GM21526 (cell line): ENCODE results near the gene OR5A2.
A peak's percentile ranks its signal among the peaks of the same experiment; 100 is the strongest.
"Not testable (repeated sequence)": the region's sequence is repeated elsewhere in the genome, so short reads cannot be mapped to it uniquely, and the experiment has no call there.

ENCODE experiments used
- ATAC-seq: cut with Tn5 transposase; IDR thresholded peaks from one replicate; pipeline ENCODE4 v1.9.1; 2021; ENCODE audit warnings: moderate library complexity; ENCODE audit not compliant: unreplicated experiment, low FRiP score

The OR5A2 gene, protein sequence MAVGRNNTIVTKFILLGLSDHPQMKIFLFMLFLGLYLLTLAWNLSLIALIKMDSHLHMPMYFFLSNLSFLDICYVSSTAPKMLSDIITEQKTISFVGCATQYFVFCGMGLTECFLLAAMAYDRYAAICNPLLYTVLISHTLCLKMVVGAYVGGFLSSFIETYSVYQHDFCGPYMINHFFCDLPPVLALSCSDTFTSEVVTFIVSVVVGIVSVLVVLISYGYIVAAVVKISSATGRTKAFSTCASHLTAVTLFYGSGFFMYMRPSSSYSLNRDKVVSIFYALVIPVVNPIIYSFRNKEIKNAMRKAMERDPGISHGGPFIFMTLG

DNA sequence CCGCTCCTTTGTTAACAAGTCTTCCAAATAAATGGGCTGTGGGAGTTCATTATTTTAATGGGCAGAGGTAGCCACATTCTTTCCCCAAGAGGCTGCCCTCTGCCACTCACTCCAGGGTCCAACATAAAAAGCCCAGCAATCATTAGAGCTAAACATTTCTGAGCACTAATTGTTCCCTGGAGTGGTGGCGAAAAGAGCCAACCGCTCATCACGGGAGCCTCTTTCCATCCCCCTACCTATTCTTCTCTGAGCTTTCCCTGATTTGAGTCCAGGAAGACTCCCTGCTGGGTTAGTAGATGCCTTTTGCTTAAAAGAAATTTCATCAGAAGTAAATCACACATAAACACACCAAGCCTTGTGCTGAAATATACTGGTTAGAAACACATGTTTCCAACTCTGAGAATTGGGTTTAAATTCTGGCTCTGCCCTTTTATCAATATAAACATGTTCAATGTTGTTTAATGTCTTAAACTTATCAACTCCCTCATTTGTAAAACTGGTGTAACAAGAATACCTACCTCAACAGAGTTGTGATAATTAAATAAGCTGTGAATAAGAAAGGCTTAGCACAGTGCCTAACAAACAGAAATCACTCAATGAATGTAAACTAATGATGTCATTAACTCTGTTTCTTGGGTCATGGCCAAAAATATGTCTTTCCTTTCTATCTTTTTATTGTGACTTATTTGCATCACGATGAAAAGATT, at the start of gene OR5A2:
OR5A2 (minus strand) TSS at position 53 of the 707 bp plus-strand sequence. CDS start 3,460 bp downstream, outside the sequence.
- ATAC-seq, result no peak

DNA sequence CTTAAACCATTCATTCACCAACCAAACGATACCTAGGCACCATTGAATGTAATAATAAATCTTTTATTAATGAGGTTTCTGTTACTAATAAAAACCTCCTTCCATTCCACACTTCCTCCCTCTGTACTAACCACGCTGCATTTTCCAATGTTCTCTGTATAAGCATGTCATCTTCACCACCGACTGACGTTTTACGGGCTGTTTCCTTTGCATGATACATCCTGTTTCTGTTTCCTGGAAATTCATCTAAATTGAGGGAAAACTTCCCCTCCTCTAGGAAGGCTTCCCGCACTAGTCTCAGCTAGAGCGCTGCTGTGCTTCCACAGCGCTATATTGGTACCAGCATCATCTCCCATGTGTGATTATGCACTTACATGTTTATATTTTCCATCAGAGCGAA, 49.0 kb upstream of the OR5A2 start:
- no peak for ATAC-seq

DNA sequence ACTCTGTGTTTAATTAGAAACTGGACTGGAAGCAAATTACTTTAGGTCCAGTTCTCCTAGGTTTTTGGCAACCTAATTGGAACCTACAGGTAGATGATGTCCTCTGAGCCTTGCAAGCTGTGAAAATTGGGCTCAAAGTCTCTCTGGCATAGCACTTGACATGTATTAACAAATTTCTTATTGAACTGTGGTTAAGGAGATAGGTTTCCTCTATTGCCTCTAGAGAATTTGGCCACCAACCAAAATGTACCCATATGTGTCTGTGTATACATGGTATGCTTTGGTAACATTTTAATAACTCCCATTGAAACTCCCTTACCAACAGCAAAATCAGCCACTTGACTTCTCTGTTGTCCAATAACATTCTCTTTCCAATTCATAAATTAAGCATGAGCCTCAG, 46.8 kb upstream of the OR5A2 start, which contains the start of gene OR4D10:
OR4D10 (plus strand) TSS at position 301 of the 400 bp plus-strand sequence. CDS start 4,115 bp downstream, outside the sequence.
- no peak for ATAC-seq

DNA sequence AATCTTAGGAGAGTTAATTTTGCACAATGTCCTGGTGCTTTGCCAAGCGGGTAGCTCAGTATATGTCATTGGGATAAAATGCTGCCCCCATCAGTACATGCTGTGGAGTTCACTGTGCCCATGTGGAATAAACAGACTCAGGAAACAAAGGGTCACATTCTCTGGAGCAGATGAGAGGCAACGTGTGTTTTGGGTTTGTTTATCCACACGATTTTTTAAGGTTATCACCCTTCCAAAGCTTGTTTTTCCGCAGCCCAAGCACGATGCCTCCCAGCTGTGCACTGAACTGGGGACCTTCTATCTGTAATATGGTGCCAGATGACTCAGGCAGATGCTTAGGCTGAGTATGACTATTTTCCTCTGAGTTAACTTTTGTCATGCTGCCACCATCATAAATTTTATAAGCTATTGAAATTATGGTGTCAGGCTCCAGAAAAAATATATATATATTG, 37.0 kb upstream of the OR5A2 start:
- ATAC-seq, result no peak

DNA sequence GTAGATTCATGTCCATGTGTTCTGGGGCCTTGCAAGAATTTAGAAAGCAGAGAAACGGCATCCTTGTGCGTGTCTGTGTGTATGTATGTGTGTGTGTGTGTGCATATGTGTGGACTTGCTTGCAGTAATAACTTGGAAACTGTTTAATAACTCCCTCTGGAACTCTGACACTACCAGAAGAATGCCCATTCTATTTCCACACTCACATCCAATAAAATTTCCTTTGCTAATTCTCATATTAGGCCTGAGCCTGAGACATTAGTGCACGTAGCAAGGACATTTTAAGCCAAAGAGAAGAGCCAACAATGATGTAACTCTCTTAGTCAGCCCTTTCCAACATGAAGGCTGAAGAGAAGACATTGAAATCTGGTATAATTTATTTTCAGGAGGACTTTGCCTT, 33.7 kb upstream of the OR5A2 start:
- ATAC-seq, result no peak

DNA sequence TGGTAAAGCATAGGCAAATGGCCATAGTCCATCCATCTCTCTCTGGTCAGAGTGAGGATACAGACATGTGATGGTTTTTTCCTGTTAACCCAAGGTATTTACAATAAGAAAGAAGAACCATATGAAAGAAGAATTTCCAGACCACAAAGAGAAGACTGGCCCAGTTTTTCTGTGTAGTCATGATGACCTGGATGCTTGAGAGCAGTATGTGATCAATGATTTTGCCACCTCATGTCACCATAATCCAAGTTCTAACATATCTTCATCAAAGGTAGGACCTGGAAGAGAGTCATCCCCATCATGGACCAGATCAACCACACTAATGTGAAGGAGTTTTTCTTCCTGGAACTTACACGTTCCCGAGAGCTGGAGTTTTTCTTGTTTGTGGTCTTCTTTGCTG, 30.4 kb upstream of the OR5A2 start, which contains the start of gene OR4D6:
OR4D6 (plus strand) TSS at position 301 of the 400 bp plus-strand sequence; CDS start at position 301, 0 bp downstream.
- ATAC-seq, result no peak

DNA sequence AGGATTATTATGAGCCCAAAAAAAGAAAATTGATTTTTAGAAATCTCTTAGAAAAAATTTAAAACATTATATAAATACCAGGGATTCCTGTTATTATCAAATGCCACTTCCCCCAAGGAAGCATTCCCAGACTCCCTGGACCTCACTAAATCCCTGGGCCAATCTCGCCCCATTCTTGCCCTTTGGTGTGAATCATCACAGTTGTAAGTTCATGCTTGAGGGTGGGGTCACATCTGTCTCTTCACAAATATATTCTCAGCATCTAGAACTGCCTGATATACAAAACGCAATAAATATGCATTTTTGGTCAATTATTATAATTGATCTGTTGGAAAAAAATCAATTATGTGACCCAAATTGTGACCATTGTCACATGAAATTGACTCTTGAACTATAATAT, 22.3 kb upstream of the OR5A2 start:
- no peak for ATAC-seq

DNA sequence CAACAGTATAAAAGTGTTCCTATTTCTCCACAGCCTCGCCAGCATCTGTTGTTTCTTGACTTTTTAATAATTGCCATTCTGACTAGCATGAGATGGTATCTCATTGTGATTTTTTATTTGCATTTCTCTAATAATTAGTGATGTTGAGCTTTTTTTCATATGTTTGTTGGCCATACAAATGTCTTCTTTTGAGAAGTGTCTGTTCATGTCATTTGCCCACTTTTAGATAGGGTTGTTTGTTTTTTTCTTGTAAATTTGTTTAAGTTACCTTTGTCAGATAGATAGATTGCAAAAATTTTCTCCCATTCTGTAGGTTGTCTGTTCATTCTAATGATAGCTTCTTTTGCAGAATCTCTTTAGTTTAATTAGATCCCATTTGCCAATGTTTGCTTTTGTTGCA, 19.4 kb upstream of the OR5A2 start:
- not testable (repeated sequence) for ATAC-seq

DNA sequence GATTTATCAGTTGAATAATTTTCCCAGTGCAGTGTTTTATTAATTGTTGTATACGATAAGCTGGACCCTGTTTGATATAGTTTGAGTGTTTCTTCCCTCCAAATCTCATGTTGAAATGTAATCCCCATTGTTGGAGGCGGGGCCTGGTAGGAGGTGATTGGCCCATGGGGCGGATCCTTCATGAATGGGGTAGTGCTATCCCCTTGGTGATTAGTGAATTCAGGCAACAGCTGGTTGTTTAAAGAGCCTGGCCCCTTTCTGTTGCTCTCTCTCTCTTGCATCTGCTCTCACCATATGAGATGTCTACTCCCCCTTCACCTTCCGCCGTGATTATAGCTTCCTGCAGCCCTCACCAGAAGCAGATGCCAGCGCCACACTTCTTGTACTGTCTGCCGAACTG, 11.6 kb upstream of the OR5A2 start:
- no peak for ATAC-seq

DNA sequence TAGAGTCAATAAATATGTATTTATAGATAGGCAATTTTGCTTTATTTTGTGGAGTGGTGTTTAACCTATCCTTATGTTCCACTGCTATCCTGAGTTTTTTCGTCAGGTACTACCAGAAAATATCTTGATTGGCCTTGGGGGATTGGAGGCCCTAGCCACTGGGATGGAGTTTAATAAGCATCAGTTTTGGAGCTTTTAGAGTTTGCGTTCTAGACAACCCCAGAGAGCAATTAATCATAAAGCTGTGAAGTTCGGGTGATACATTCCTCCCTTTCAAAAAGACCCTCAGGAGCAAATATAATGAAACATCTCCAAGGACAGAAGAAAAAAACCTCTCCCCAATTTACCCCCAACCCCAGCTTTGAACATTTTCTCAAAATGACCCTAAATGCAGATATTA, 10.0 kb upstream of the OR5A2 start, which contains the start of gene OR5A1:
OR5A1 (plus strand) TSS at position 301 of the 400 bp plus-strand sequence. CDS start 6,700 bp downstream, outside the sequence.
- ATAC-seq, result no peak

DNA sequence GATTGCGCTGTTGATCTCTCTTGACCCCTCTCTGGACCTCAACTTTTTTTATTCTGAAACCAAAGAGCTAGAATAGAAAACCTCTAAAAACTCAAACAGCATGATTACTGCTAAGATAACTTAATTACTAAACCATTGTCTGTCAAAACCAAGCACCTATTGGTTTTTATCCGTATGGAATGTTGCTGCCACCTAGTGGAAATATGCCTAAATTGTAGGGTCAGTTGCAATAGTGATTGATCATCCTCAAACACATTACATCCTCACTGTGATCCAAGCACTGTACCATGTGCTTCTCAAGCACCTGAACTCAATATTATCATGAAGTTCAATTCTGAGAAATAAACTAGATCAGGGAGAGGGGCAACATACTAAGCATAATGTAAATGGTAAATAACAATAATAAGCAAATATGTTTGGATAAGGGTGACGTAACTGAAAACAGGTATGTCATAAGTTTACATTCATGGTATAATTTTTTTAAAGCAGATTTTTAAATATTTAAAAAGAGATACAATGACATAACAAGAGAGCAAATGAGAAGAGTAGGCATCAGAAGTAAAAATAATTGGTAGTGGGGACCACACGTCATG, 3.8 kb upstream of the OR5A2 start:
- peak; percentile 85 for ATAC-seq

DNA sequence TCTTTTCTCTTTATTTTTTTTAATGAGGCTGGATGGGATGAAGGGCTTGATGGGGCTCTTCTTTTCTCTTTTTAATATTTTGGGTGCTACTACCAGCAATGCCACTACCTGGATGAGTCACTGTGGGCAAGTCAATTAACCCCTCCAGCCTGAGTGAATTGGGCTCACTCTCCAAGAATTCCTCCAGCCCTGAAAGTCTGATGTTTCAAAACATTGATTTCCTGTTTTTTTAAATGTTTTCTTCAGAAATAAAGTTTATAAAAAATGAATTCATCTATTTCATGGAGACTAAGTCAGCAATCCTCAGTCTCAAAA, 812 bp upstream of the OR5A2 start:
- no peak for ATAC-seq

DNA sequence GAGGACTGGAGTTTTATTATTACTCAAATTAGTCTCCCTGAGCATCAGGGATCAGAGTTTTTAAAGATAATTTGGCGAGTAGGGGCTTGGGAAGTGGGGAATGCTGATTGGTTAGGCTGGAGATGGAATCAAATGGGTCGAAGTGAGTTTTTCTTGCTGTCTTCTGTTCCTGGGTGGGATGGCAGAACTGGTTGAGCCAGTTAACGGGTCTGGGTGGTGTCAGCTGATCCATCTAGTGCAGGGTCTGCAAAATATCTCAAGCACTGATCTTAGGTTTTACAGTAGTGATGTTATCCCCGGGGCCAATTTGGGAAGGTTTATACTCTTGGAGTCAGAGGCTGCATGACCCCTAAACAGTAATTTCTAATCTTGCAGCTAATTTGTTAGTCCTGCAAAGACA, 1.1 kb downstream of the OR5A2 start:
- no peak for ATAC-seq

DNA sequence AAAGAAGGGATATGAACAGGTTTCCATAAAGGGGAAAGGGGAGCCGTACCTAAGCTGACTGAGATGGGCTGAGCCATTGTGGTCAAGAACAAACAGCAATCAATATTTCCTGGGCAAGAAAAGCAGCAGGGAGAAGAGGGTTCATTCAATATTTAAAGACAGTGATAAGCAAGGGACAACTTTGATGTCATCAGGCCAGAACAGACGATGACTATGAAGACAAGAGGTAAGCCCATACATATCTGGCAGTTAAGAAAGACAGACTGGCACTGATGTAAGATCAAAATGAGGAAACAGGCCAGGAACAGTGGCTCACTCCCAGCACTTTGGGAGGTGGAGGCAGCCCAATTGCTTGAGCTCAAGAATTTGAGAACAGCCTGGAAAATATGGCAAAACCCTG, 2.4 kb downstream of the OR5A2 start:
- no peak for ATAC-seq

DNA sequence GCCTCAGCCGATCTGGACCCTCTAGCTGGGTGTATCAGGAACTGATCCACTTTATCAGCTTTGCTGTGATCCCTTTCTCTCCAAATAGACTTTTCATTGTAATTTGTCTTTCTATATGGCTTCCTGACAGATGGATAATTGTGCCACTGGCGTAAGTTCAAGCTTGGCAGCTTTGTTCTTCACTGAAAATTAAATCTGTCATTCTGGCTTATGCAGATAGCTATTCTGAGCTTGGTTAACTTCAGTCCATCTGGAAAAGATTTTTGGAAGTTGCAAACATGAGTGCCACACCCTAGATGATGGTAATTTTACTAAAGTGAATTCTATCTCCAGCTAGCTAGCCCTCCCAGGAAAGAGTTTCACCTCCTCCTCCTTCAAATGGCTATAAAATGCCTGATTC, 8.1 kb downstream of the OR5A2 start:
- ATAC-seq, result no peak

DNA sequence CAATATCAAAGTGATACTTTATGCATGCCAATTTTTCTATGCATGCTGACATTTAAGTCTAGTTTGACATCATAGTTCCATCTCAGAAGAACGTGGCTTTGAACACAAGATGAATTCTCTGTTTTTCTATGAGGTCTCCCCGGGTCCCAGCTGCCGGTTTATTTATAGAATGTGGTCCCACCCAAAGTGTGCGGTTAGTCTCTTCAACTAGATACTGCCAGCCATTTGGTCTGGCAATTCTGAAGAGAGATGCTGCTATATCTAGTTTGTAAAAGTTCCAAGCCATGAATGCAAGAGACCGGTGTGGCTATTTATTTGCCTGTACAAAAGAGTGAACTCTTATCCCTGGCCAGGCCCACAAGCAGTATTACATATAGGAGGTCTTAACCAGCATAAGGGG, 9.2 kb downstream of the OR5A2 start:
- ATAC-seq, result no peak

DNA sequence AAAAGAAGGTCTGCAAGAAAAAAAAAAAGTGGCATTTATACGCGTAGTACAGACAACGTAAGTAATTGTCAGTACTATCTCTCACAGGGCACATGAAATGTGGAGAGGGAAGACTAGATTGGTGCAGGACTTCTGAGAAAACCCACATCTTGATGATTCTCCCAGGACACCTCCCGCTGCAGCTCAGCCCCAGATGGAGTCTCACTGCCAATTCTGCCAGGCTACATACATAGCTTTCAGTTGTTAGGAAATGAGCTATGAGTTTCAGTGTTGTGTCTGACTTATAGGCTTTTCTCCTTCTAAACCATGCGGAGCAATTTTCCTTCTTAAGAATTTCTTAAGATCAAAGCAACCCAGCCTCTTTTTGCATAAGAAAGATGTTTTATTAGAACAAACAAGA, 9.6 kb downstream of the OR5A2 start:
- ATAC-seq, result no peak

DNA sequence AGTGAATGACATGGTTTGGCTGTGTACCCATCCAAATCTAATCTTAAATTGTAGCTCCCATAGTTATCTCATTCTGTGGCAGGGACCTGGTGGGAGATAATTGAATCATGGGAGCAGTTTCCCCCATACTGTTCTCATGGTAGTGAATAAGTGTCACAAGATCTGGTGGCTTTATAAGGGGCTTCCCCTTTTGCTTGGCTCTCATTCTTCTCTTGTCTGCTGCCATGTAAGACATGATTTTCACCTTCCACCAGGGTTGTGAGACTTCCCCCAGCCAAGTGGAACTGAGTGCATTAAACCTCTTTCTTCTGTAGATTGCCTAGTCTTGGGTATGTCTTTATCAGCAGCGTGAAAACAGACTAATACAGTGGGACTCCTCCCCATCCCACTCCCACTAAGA, 11.1 kb downstream of the OR5A2 start:
- ATAC-seq, result no peak

DNA sequence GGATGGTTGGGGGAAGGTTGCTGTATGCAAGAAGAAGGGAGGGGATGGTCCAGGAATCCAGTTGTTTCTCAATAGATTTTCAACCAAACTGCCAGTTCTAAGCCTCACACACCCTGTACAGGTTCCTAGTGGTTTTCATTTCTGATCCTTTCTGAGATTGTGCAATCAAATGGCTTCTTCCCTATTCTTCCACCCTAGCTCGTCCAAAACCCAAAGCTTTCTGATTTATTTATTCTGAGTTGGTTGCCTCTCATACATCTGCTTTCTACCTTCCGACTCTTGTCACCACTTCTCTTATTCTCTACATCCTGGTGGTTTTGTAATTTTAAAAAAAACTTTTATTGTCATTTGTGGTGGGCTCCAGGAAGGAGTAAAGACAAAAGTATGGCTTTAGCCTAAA, 12.6 kb downstream of the OR5A2 start:
- ATAC-seq, result no peak

DNA sequence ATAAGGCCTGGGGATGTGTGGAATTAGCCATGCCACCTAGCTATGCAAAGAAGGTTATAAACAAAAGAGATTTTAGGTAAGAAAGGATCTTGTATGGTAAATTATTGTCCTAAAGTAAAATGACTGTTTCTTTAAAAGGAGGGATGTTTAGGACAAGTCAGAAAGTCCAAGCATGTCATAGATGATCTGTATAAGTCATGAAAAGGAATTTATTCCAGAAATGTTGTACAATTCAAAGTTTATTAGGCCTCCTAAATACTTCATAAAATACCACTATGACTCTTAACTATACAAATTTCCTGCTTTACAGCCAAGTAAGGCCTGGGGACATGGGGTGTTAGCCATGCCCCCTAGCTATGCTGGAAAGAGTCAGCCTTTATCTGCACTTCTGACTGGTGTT, 22.7 kb downstream of the OR5A2 start:
- no peak for ATAC-seq

DNA sequence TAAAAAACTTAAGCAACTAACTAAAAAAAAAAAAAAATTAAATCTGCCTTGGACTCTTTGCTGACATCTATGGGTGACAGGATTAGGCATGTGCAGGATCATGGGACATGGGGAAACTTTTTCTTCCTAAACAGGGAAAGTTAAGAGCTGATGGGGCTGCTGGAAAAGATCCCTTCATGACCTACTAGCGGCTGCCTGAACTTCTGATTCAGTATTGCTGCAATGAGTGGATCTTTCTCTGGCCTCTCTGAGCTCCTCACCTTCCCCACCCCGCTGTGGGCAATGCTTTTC, 25.0 kb downstream of the OR5A2 start:
- ATAC-seq, result no peak
